Karpas-422 (cell line): ENCODE results near the gene DRD2. TPM values are rescaled to one million over a fixed set of nuclear protein-coding genes. Genes with fewer than 3 reads are reported as not detected.

Experiments used
- DNase-seq: peaks from one replicate; pipeline ENCODE4 v3.0.0-alpha.2; 2015
- H2AFZ ChIP-seq: fragments of 200-600 bp; sonication (generic); 2 replicates; pipeline ENCODE4 v1.6.1; 2014; ENCODE audit warnings: antibody characterized with exemption, low read length, mixed read lengths
- H3K27ac ChIP-seq: fragments of 200-600 bp; sonication (generic); 2 replicates; pipeline ENCODE4 v1.5.1; 2014; ENCODE audit warnings: mild to moderate bottlenecking, low read length, moderate library complexity
- H3K27me3 ChIP-seq: fragments of 200-600 bp; sonication (generic); 2 replicates; pipeline ENCODE4 v1.6.1; 2014; ENCODE audit warnings: low read length, mixed read lengths
- H3K36me3 ChIP-seq: fragments of 200-600 bp; sonication (generic); 2 replicates; pipeline ENCODE4 v1.6.1; 2014; ENCODE audit warnings: low read length, mixed read lengths; ENCODE audit not compliant: insufficient read depth
- H3K4me1 ChIP-seq: fragments of 200-600 bp; sonication (generic); 2 replicates; pipeline ENCODE4 v1.6.1; 2014; ENCODE audit warnings: mild to moderate bottlenecking, low read length, mixed read lengths
- H3K4me2 ChIP-seq: fragments of 200-600 bp; sonication (generic); 2 replicates; pipeline ENCODE4 v1.6.1; 2014; ENCODE audit warnings: low read length, low read depth, mild to moderate bottlenecking; ENCODE audit not compliant: poor library complexity, severe bottlenecking
- H3K4me3 ChIP-seq: fragments of 200-600 bp; sonication (generic); 2 replicates; pipeline ENCODE4 v1.5.1; 2014; ENCODE audit warnings: mild to moderate bottlenecking, antibody characterized with exemption, low read length, mixed read lengths
- H3K79me2 ChIP-seq: fragments of 200-600 bp; sonication (generic); 2 replicates; pipeline ENCODE4 v1.6.1; 2014; ENCODE audit warnings: mild to moderate bottlenecking, low read length, mixed read lengths
- H3K9ac ChIP-seq: fragments of 200-600 bp; sonication (generic); 2 replicates; pipeline ENCODE4 v1.6.0; 2014; ENCODE audit warnings: low read length
- H3K9me2 ChIP-seq: fragments of 200-600 bp; sonication (generic), shearing (Covaris generic); replicated peaks from 2 replicates; pipeline ENCODE4 v1.6.0; 2014; ENCODE audit warnings: mild to moderate bottlenecking, low read length, moderate library complexity; ENCODE audit not compliant: insufficient read depth
- H3K9me3 ChIP-seq: fragments of 300-700, 200-600 bp; sonication (generic); 2 replicates; pipeline ENCODE4 v1.6.1; 2014; ENCODE audit warnings: low read length, mixed read lengths
- H4K20me1 ChIP-seq: fragments of 200-600 bp; sonication (generic); 2 replicates; pipeline ENCODE4 v1.6.1; 2014; ENCODE audit warnings: mild to moderate bottlenecking, antibody characterized with exemption, low read length, low read depth; ENCODE audit not compliant: insufficient read depth
- total RNA-seq: library from RNA; depleted of rRNA; stranded (reverse); fragments of >200 nt; shearing (Covaris generic); gene quantifications from 2 replicates; pipeline ENCODE4 v1.2.3, GENCODE V29; 2014; ENCODE audit warnings: low replicate concordance

The DRD2 gene
- total RNA-seq, 1 experiment from 2014 or later: not detected

- Histone ChIP-seq H3K4me3 (no peak overlapping the region), H3K9ac (no peak overlapping the region), H3K4me1 (peaks cover 10% of the 10 kb centered on the region), H2AFZ (no peak overlapping the region), H3K27ac (no peak overlapping the region), H4K20me1 (no peaks in the 10 kb centered on the region), H3K9me3 (no peaks in the 10 kb centered on the region), H3K4me2 (no peak overlapping the region), H3K79me2 (no peaks in the 10 kb centered on the region), H3K36me3 (no peaks in the 10 kb centered on the region), H3K9me2 (no peaks in the 10 kb centered on the region), H3K27me3 (no peaks in the 10 kb centered on the region)
- DNase-seq: peak; percentile 43
Observed at GRCh38 chr11:113494021-113494420, 18.8 kb upstream of the DRD2 start.

GRCh38 chr11:113493206-113493605, 18.0 kb upstream of the DRD2 start:
- H3K27ac ChIP-seq: no peak overlapping the region
- no peaks in the 10 kb centered on the region for H3K9me3 ChIP-seq
- no peaks in the 10 kb centered on the region for H4K20me1 ChIP-seq
- H3K9ac ChIP-seq: no peak overlapping the region
- no peaks in the 10 kb centered on the region for H3K27me3 ChIP-seq
- DNase-seq: peak; percentile 70
- no peaks in the 10 kb centered on the region for H3K36me3 ChIP-seq
- peak overlapping the region; percentile 38 for H3K4me2 ChIP-seq
- H2AFZ ChIP-seq: peak overlapping the region; percentile 86; the same call in 1 of the 2 replicates
- no peaks in the 10 kb centered on the region for H3K79me2 ChIP-seq
- no peak overlapping the region for H3K4me3 ChIP-seq
- H3K4me1 ChIP-seq: peaks cover 10% of the 10 kb centered on the region
- no peaks in the 10 kb centered on the region for H3K9me2 ChIP-seq

- Histone ChIP-seq H3K4me1 (peaks cover 10% of the 10 kb centered on the region), H3K36me3 (no peaks in the 10 kb centered on the region), H3K4me2 (no peak overlapping the region), H3K27ac (no peak overlapping the region), H3K9me3 (no peaks in the 10 kb centered on the region), H4K20me1 (no peaks in the 10 kb centered on the region), H3K27me3 (no peaks in the 10 kb centered on the region), H3K9me2 (no peaks in the 10 kb centered on the region), H3K9ac (no peak overlapping the region), H2AFZ (no peak overlapping the region), H3K4me3 (no peak overlapping the region), H3K79me2 (no peaks in the 10 kb centered on the region)
- no peak for DNase-seq
Observed at GRCh38 chr11:113488931-113489351, 13.7 kb upstream of the DRD2 start.

GRCh38 chr11:113487622-113488021, 12.4 kb upstream of the DRD2 start:
- H3K36me3 ChIP-seq: no peaks in the 10 kb centered on the region
- no peaks in the 10 kb centered on the region; the same call in 1 of the 2 replicates for H3K4me1 ChIP-seq
- H3K4me3 ChIP-seq: no peak overlapping the region
- H3K9me3 ChIP-seq: no peaks in the 10 kb centered on the region
- H4K20me1 ChIP-seq: no peaks in the 10 kb centered on the region
- no peak for DNase-seq
- no peak overlapping the region for H3K4me2 ChIP-seq
- H2AFZ ChIP-seq: no peak overlapping the region
- no peaks in the 10 kb centered on the region for H3K9me2 ChIP-seq
- H3K79me2 ChIP-seq: no peaks in the 10 kb centered on the region
- no peaks in the 10 kb centered on the region for H3K27me3 ChIP-seq
- no peak overlapping the region for H3K27ac ChIP-seq
- H3K9ac ChIP-seq: no peak overlapping the region

GRCh38 chr11:113484223-113484622, 9.0 kb upstream of the DRD2 start:
- Histone ChIP-seq H3K9ac (no peak overlapping the region), H2AFZ (no peak overlapping the region), H3K4me3 (no peak overlapping the region), H4K20me1 (no peaks in the 10 kb centered on the region), H3K4me2 (no peak overlapping the region), H3K36me3 (no peaks in the 10 kb centered on the region), H3K9me3 (no peaks in the 10 kb centered on the region), H3K4me1 (no peaks in the 10 kb centered on the region), H3K9me2 (no peaks in the 10 kb centered on the region), H3K79me2 (no peaks in the 10 kb centered on the region), H3K27ac (no peak overlapping the region), H3K27me3 (no peaks in the 10 kb centered on the region)
- no peak for DNase-seq

GRCh38 chr11:113481672-113482071, 6.5 kb upstream of the DRD2 start:
- Histone ChIP-seq H4K20me1 (no peaks in the 10 kb centered on the region), H3K79me2 (no peaks in the 10 kb centered on the region), H3K4me2 (no peak overlapping the region), H3K9me3 (no peaks in the 10 kb centered on the region), H3K9ac (no peak overlapping the region), H2AFZ (no peak overlapping the region), H3K9me2 (no peaks in the 10 kb centered on the region), H3K36me3 (no peaks in the 10 kb centered on the region), H3K27ac (no peak overlapping the region), H3K4me1 (no peaks in the 10 kb centered on the region), H3K27me3 (no peaks in the 10 kb centered on the region), H3K4me3 (no peak overlapping the region)
- no peak for DNase-seq

GRCh38 chr11:113481226-113481625, 6.0 kb upstream of the DRD2 start:
- Histone ChIP-seq H2AFZ (no peak overlapping the region), H3K27me3 (no peaks in the 10 kb centered on the region), H3K9me2 (no peaks in the 10 kb centered on the region), H3K4me2 (no peak overlapping the region), H3K9me3 (no peaks in the 10 kb centered on the region), H3K79me2 (no peaks in the 10 kb centered on the region), H3K4me3 (no peak overlapping the region), H4K20me1 (no peaks in the 10 kb centered on the region), H3K27ac (no peak overlapping the region), H3K36me3 (no peaks in the 10 kb centered on the region), H3K4me1 (no peaks in the 10 kb centered on the region), H3K9ac (no peak overlapping the region)
- DNase-seq: no peak

- H2AFZ ChIP-seq: no peak overlapping the region
- no peaks in the 10 kb centered on the region for H3K4me1 ChIP-seq
- H3K9me3 ChIP-seq: no peaks in the 10 kb centered on the region
- no peaks in the 10 kb centered on the region for H3K36me3 ChIP-seq
- no peaks in the 10 kb centered on the region for H3K9me2 ChIP-seq
- H3K27ac ChIP-seq: no peak overlapping the region
- DNase-seq: no peak
- no peaks in the 10 kb centered on the region for H3K27me3 ChIP-seq
- no peaks in the 10 kb centered on the region for H4K20me1 ChIP-seq
- no peak overlapping the region for H3K9ac ChIP-seq
- no peaks in the 10 kb centered on the region for H3K79me2 ChIP-seq
- no peak overlapping the region for H3K4me3 ChIP-seq
- no peak overlapping the region for H3K4me2 ChIP-seq
Observed at GRCh38 chr11:113477321-113477720, 2.1 kb upstream of the DRD2 start.

- Histone ChIP-seq H3K9me3 (no peaks in the 10 kb centered on the region), H2AFZ (no peak overlapping the region), H3K9me2 (no peaks in the 10 kb centered on the region), H3K27ac (no peak overlapping the region), H3K79me2 (no peaks in the 10 kb centered on the region), H3K9ac (no peak overlapping the region), H4K20me1 (no peaks in the 10 kb centered on the region), H3K27me3 (no peaks in the 10 kb centered on the region), H3K4me2 (no peak overlapping the region), H3K4me3 (no peak overlapping the region), H3K36me3 (no peaks in the 10 kb centered on the region), H3K4me1 (no peaks in the 10 kb centered on the region)
- no peak for DNase-seq
Observed at GRCh38 chr11:113476553-113476952, 1.4 kb upstream of the DRD2 start.
